ENCODE measurements around the gene TLR4.

- no peak for TF ChIP-seq CTCF (IDR thresholded peaks at IDR 0.05)
- no peak for TF ChIP-seq POLR2A (IDR thresholded peaks at IDR 0.05)
- no peak for TF ChIP-seq POLR2AphosphoS5 (IDR thresholded peaks at IDR 0.05; ENCODE audit: insufficient read depth in 1 of 2, low read depth in 1 of 2)
Measured at GRCh38 chr9:117720555-117720954, 16.4 kb downstream of the TLR4 start.

All from vagina (tissue), 2 donors.